HFF-Myc (cell line): Measurements from ENCODE around the gene POU5F1.

Experiments used
- DNase-seq: peaks from one replicate; pipeline ENCODE4 v3.0.0-alpha.2; 2011; ENCODE audit warnings: low read depth; ENCODE audit errors: extremely low read depth
- H3K4me3 ChIP-seq: replicated peaks from 2 replicates; pipeline ENCODE4 v1.5.1; 2011; ENCODE audit warnings: low read depth, mild to moderate bottlenecking, control low read depth, low read length
- TF ChIP-seq, protein P1 (sequence below): IDR thresholded peaks from 2 replicates; pipeline ENCODE4 v1.5.1; 2012; ENCODE audit warnings: mild to moderate bottlenecking, low read depth, low read length, control low read depth; ENCODE audit errors: missing control alignments

Gene POU5F1

GRCh38 chr6:31149827-31150447, 20.5 kb downstream of the POU5F1 start:
- no peak for DNase-seq

DNA sequence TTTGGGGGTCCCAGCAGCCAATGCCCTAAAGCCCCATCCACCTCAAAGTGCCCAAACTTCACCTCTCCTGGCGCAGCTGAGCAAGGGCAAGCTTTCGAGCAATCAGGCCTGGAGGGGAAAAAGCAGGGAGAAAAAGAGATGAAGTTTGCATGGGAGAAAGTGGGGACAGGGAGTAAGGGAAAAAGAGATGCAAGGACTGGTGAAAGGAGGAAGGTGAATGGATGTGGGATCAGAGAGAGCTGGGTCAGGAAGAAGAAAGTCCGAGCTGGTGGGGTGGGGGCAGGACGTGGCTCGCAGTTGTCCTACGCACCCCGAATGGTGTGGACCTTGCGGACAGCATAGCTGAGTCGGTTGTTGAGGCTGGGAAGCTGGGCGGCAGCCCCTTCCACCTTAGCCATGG, 25.1 kb downstream of the POU5F1 start:
- TF ChIP-seq, protein P1, sequence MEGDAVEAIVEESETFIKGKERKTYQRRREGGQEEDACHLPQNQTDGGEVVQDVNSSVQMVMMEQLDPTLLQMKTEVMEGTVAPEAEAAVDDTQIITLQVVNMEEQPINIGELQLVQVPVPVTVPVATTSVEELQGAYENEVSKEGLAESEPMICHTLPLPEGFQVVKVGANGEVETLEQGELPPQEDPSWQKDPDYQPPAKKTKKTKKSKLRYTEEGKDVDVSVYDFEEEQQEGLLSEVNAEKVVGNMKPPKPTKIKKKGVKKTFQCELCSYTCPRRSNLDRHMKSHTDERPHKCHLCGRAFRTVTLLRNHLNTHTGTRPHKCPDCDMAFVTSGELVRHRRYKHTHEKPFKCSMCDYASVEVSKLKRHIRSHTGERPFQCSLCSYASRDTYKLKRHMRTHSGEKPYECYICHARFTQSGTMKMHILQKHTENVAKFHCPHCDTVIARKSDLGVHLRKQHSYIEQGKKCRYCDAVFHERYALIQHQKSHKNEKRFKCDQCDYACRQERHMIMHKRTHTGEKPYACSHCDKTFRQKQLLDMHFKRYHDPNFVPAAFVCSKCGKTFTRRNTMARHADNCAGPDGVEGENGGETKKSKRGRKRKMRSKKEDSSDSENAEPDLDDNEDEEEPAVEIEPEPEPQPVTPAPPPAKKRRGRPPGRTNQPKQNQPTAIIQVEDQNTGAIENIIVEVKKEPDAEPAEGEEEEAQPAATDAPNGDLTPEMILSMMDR = no peak
- no peak overlapping the region for H3K4me3 ChIP-seq
- no peak for DNase-seq

More at GRCh38 chr6:31149827-31150447, 20.5 kb downstream of the POU5F1 start:
- H3K4me3 ChIP-seq = no peak overlapping the region
- TF ChIP-seq, protein P1 = no peak

GRCh38 chr6:31144970-31145340, 25.5 kb downstream of the POU5F1 start:
- TF ChIP-seq, protein P1 = no peak
- no peak overlapping the region for H3K4me3 ChIP-seq
- no peak for DNase-seq

GRCh38 chr6:31144296-31144969, 26.0 kb downstream of the POU5F1 start:
- TF ChIP-seq, protein P1 = no peak
- no peak overlapping the region for H3K4me3 ChIP-seq
- DNase-seq = no peak

DNA sequence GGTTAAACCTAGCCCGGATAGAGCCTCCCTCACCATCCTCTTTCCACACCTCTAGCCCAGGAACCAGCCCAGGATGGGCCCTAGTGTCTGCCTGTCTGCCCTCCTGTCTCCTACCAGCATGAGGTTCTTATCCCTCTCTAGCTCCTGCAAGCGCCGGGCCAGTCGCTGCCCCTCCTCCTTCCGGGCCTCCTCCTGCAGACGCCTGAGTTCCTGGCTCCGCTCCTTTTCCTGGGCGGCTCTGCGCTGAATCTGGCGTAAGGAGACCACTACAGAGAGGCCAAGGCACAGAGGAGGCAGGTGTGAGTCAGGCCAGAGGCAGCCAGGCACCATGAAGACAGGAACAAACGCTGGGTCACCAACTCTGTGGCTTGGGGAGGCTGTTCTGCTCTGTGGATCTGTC, 27.3 kb downstream of the POU5F1 start:
- no peak overlapping the region for H3K4me3 ChIP-seq
- TF ChIP-seq, protein P1 = no peak
- no peak for DNase-seq

DNA sequence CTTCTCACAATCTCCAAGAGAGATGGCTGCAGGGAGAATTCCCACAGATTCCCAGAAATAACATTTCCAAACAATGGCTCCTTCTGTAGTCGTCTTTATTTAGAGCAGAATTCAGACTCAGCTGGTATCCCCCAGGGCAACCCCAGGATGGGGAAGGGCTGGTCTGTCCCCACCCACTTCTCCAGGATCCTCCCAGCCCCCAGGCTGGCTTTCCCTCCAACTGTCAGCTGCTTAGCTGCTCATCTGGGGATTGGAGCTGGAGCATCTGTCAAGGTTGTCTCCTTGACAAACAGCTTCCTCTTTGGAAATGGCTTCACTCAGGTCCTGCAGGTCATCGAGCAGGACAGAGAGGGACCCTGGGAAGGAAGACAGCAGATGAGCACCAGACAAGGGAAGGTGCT, 28.1 kb downstream of the POU5F1 start:
- no peak for DNase-seq
- H3K4me3 ChIP-seq = no peak overlapping the region
- TF ChIP-seq, protein P1 = no peak
